Measurements from ENCODE around the gene ZC3H4. TPM values are rescaled to one million over a fixed set of nuclear protein-coding genes. Genes with fewer than 3 reads are reported as not detected.
"Not testable (repeated sequence)": the region's sequence is repeated elsewhere in the genome, so short reads cannot be mapped to it uniquely, and the experiment has no call there.

The ZC3H4 gene
- total RNA-seq, 1 donor from 2014 or later = 68.7 TPM

DNA sequence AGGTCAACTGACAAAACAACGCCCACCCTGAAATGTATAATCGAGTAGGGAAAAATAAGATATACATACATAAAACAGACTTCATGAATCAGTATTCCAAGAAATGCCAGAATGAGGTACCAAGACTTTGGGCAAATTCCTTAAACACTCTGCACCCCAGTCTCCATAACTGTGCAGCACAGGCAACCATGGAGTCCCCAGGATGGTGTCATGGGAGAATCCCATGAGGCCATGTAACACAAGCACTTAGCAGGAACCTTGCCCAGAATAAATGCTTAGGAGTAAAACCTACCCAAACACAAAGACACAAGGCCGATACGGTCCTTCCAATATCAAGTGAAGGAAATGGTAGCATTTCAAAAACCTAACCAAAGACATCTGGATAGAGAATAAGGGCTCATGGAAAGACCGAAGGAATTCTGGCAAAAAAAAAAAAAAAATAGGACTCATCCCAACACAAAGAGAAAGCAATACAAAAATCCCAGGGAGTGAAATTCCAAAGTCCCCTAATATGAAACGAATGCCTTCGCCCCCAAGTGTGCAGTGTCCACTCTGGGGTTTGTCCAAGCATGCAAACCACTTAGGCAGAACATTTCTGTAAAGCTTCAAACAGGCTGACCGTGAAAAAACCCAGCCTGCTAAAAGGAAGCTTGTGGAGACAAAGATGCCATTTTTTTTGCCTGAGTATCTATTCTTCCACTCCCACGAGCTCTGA, 11.1 kb downstream of the ZC3H4 start:
- Mint-ChIP-seq H3K4me1 (peaks cover 38% of the 10 kb centered on the region), H3K27ac (peak overlapping the region; percentile 62)
- TF ChIP-seq, protein P1, sequence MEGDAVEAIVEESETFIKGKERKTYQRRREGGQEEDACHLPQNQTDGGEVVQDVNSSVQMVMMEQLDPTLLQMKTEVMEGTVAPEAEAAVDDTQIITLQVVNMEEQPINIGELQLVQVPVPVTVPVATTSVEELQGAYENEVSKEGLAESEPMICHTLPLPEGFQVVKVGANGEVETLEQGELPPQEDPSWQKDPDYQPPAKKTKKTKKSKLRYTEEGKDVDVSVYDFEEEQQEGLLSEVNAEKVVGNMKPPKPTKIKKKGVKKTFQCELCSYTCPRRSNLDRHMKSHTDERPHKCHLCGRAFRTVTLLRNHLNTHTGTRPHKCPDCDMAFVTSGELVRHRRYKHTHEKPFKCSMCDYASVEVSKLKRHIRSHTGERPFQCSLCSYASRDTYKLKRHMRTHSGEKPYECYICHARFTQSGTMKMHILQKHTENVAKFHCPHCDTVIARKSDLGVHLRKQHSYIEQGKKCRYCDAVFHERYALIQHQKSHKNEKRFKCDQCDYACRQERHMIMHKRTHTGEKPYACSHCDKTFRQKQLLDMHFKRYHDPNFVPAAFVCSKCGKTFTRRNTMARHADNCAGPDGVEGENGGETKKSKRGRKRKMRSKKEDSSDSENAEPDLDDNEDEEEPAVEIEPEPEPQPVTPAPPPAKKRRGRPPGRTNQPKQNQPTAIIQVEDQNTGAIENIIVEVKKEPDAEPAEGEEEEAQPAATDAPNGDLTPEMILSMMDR (IDR thresholded peaks at IDR 0.05; ENCODE audit: unreplicated experiment) = no peak

GRCh38 chr19:47101116-47101515, 12.5 kb downstream of the ZC3H4 start:
- peaks cover 28% of the 10 kb centered on the region for H3K4me1 Mint-ChIP-seq
- H3K27ac Mint-ChIP-seq; H3K4me3 Mint-ChIP-seq; H3K9me3 Mint-ChIP-seq; H3K27me3 Mint-ChIP-seq (ENCODE audit: low read depth); DNase-seq (ENCODE audit: low spot score in 2 of 2, unreplicated experiment in 2 of 2); H3K36me3 Mint-ChIP-seq: not testable (repeated sequence)

More for the DNA sequence above, 11.1 kb downstream of the ZC3H4 start:
- Mint-ChIP-seq H3K9me3 (no peaks in the 10 kb centered on the region), H3K4me3 (no peak overlapping the region), H3K36me3 (peaks cover 4% of the 10 kb centered on the region), H3K27me3 (ENCODE audit: low read depth) (no peaks in the 10 kb centered on the region)
- no peak for DNase-seq (ENCODE audit: low spot score in 2 of 2, unreplicated experiment in 2 of 2)

DNA sequence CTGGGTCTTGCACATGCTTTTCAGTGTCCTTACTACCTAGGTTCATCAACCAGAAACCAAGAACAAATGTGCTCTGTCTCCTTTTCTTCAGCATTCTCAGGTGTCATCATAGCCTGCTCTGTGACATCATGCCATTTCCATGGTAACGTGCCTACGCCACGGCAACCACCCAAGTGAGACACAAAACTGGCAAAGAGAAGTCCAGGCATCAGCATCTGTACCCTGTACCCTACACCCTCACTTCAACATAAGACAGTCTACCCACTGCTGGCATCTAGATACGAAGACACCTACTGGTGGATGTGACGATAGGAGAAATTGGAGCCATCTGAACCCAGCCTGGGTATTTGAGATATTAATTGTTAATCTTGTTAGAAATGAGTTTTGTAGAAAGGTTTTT, 13.3 kb downstream of the ZC3H4 start:
- Mint-ChIP-seq H3K4me1 (peaks cover 28% of the 10 kb centered on the region), H3K4me3 (no peak overlapping the region), H3K27ac (peak overlapping the region; percentile 56), H3K36me3 (peaks cover 3% of the 10 kb centered on the region), H3K27me3 (ENCODE audit: low read depth) (no peaks in the 10 kb centered on the region), H3K9me3 (no peaks in the 10 kb centered on the region)
- TF ChIP-seq, protein P1 (IDR thresholded peaks at IDR 0.05; ENCODE audit: unreplicated experiment) = no peak
- no peak for DNase-seq (ENCODE audit: low spot score in 2 of 2, unreplicated experiment in 2 of 2)

- no peaks in the 10 kb centered on the region for H3K9me3 Mint-ChIP-seq
- H3K27ac Mint-ChIP-seq = peak overlapping the region; percentile 50
- TF ChIP-seq, protein P1 (IDR thresholded peaks at IDR 0.05; ENCODE audit: unreplicated experiment) = no peak
- no peaks in the 10 kb centered on the region for H3K27me3 Mint-ChIP-seq (ENCODE audit: low read depth)
- peaks cover 28% of the 10 kb centered on the region for H3K4me1 Mint-ChIP-seq
- DNase-seq (ENCODE audit: low spot score in 2 of 2, unreplicated experiment in 2 of 2) = no peak
- H3K36me3 Mint-ChIP-seq = peaks cover 3% of the 10 kb centered on the region
- H3K4me3 Mint-ChIP-seq = no peak overlapping the region
These were observed 14.0 kb downstream of the ZC3H4 start for GRCh38 chr19:47099576-47100050.

GRCh38 chr19:47098608-47099007, 15.0 kb downstream of the ZC3H4 start:
- Mint-ChIP-seq H3K4me3 (no peak overlapping the region), H3K27ac (peak overlapping the region; percentile 72), H3K4me1 (peaks cover 28% of the 10 kb centered on the region), H3K27me3 (ENCODE audit: low read depth) (no peaks in the 10 kb centered on the region), H3K9me3 (no peaks in the 10 kb centered on the region), H3K36me3 (peaks cover 10% of the 10 kb centered on the region)
- no peak for DNase-seq (ENCODE audit: low spot score in 2 of 2, unreplicated experiment in 2 of 2)
- TF ChIP-seq, protein P1 (IDR thresholded peaks at IDR 0.05; ENCODE audit: unreplicated experiment) = no peak

DNA sequence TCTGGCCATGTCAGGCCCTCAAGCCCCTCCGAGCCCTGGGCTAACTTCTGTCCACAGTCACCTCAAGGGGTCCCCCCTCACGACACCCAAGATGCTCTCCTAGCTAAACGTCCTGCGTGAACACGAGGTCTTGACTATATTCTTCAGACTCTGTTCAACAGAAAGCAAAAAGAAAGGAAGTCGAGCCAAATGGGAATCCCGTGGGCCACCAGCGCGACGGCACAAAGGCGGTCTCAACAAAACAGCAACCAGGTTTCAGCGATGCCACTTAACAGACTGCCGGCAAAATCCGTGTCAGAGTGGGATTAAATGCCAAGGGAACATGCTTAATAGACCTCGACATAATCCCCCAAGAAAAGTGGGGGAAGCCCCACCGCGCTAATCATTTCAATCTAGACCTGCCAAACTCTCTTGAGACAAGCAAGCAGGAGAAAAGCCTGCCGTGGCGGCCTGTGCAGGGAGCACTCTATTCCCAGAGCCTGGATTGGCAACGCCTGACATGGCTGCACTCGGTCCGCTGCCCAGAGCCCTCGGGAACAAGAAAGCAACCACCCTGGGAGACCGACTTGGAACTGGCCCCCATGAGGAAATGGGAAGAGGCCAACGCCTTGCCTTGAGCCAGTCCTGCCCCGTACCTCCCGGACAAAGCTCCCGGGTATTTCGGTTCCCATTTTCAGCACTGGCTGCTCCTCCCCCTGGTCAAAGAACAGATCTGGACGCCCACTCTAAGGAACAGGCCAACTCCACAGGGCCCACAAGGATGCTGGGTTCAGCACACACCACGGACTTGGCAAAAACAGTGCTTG, 16.0 kb downstream of the ZC3H4 start:
- Mint-ChIP-seq H3K4me3 (no peak overlapping the region), H3K27me3 (ENCODE audit: low read depth) (no peaks in the 10 kb centered on the region), H3K9me3 (no peaks in the 10 kb centered on the region), H3K27ac (peak overlapping the region; percentile 72), H3K4me1 (peaks cover 22% of the 10 kb centered on the region), H3K36me3 (peaks cover 13% of the 10 kb centered on the region)
- TF ChIP-seq, protein P1 (IDR thresholded peaks at IDR 0.05; ENCODE audit: unreplicated experiment) = no peak
- DNase-seq (ENCODE audit: low spot score in 2 of 2, unreplicated experiment in 2 of 2) = no peak
